GM23248 (cell line): ENCODE measurements around the gene MAN2B2. TPM values are rescaled to one million over a fixed set of nuclear protein-coding genes. Genes with fewer than 3 reads are reported as not detected.
A peak's percentile ranks its signal among the peaks of the same experiment; 100 is the strongest.

Source experiments
- DNase-seq: peaks from one replicate; pipeline ENCODE4 v3.0.0-alpha.2; 2015
- H2AFZ ChIP-seq: fragments of 200-600 bp; sonication (generic); 2 replicates; pipeline ENCODE4 v1.6.1; 2016; ENCODE audit warnings: antibody characterized with exemption
- H3F3A ChIP-seq: fragments of 200-600 bp; sonication (generic); 2 replicates; pipeline ENCODE4 v1.6.1; 2016; ENCODE audit warnings: mild to moderate bottlenecking, antibody characterized with exemption, mixed run types; ENCODE audit not compliant: insufficient read depth
- H3K27ac ChIP-seq: fragments of 200-600 bp; sonication (generic); 2 replicates; pipeline ENCODE4 v1.5.1; 2016; ENCODE audit warnings: mild to moderate bottlenecking
- H3K27me3 ChIP-seq: fragments of 200-600 bp; sonication (generic); replicated peaks from 2 replicates; pipeline ENCODE4 v1.6.1; 2016; ENCODE audit warnings: mild to moderate bottlenecking; ENCODE audit not compliant: insufficient read depth
- H3K36me3 ChIP-seq: fragments of 200-600 bp; sonication (generic); 2 replicates; pipeline ENCODE4 v1.6.1; 2016; ENCODE audit warnings: low read depth, mild to moderate bottlenecking
- H3K4me1 ChIP-seq: fragments of 200-600 bp; sonication (generic); 2 replicates; pipeline ENCODE4 v1.6.1; 2016; ENCODE audit warnings: mild to moderate bottlenecking; ENCODE audit not compliant: insufficient read depth
- H3K4me2 ChIP-seq: fragments of 200-600 bp; sonication (generic); one replicate; pipeline ENCODE4 v1.6.1; 2016; ENCODE audit warnings: mild to moderate bottlenecking; ENCODE audit not compliant: unreplicated experiment
- H3K4me3 ChIP-seq: fragments of 200-600 bp; sonication (generic); 2 replicates; pipeline ENCODE4 v1.5.1; 2016; ENCODE audit warnings: mild to moderate bottlenecking
- H3K79me2 ChIP-seq: fragments of 200-600 bp; sonication (generic); 2 replicates; pipeline ENCODE4 v1.6.1; 2016; ENCODE audit warnings: mild to moderate bottlenecking; ENCODE audit not compliant: insufficient read depth
- H3K9ac ChIP-seq: fragments of 200-600 bp; sonication (generic); 2 replicates; pipeline ENCODE4 v1.6.1; 2016; ENCODE audit warnings: mild to moderate bottlenecking
- H3K9me2 ChIP-seq: fragments of 200-600 bp; sonication (generic); 2 replicates; pipeline ENCODE4 v1.6.1; 2016; ENCODE audit warnings: mixed run types, mild to moderate bottlenecking, moderate library complexity; ENCODE audit not compliant: insufficient read depth
- H3K9me3 ChIP-seq: fragments of 200-600 bp; sonication (generic); one replicate; pipeline ENCODE4 v1.6.1; 2017; ENCODE audit warnings: low read depth
- H4K20me1 ChIP-seq: fragments of 200-600 bp; sonication (generic); 2 replicates; pipeline ENCODE4 v1.6.0; 2016; ENCODE audit not compliant: insufficient read depth
- EZH2 ChIP-seq: fragments of 200-600 bp; sonication (generic); IDR thresholded peaks from 2 replicates; pipeline ENCODE4 v1.6.1; 2018; ENCODE audit warnings: antibody characterized with exemption, mild to moderate bottlenecking; ENCODE audit not compliant: insufficient read depth, poor library complexity, severe bottlenecking
- EZH2phosphoT487 ChIP-seq: fragments of 200-600 bp; sonication (generic); IDR thresholded peaks from 2 replicates; pipeline ENCODE4 v1.6.1; 2018; ENCODE audit warnings: antibody characterized with exemption, moderate library complexity, mild to moderate bottlenecking, low read depth; ENCODE audit not compliant: insufficient read depth
- WGBS, 2 experiments: methylation state at CpG; one replicate each; pipeline ENCODE4 v1.1.6; 2015 to 2017; ENCODE audit warnings: low lambda C conversion rate in 2 of 2, low coverage in 1 of 2; ENCODE audit errors: missing lambda C conversion rate in 2 of 2; 5-methylcytosine and 5-hydroxymethylcytosine counted together
- in situ Hi-C: fragments of 300-500 bp; cut with MboI; formaldehyde crosslinking; loops from 2 replicates; pipeline ENCODE4 v1.15.0; 2020
- polyA plus RNA-seq: library from polyadenylated mRNA; unstranded; fragments of >200 nt; fragmentation: Nextera tagmentation; extraction: Ambion mirVana; gene quantifications from 2 replicates; pipeline ENCODE4 v1.2.1, GENCODE V29; 2016
- total RNA-seq: library from RNA; depleted of rRNA; stranded (reverse); fragments of >200 nt; shearing (Covaris generic); gene quantifications from 2 replicates; pipeline ENCODE4 v1.2.3, GENCODE V29; 2014

The MAN2B2 gene
- total and polyA plus RNA-seq, 2 experiments from 2014 or later: 28.7 to 40.1 TPM

- 1% methylated on average over 50 of the region's 50 CpGs for WGBS, 2 experiments
- Histone ChIP-seq H3K27me3 (no peaks in the 10 kb centered on the region), H2AFZ (peak overlapping the region; percentile 90), H3K9me3 (no peaks in the 10 kb centered on the region), H4K20me1 (peaks cover 7% of the 10 kb centered on the region; the same call in 1 of the 2 replicates), H3K4me1 (peaks cover 16% of the 10 kb centered on the region), H3K4me3 (peak overlapping the region; percentile 90), H3K27ac (peak overlapping the region; percentile 92), H3K79me2 (peaks cover 39% of the 10 kb centered on the region), H3K4me2 (peak overlapping the region; percentile 92), H3K36me3 (peaks cover 11% of the 10 kb centered on the region), H3K9me2 (no peaks in the 10 kb centered on the region), H3F3A (peaks cover 21% of the 10 kb centered on the region), H3K9ac (peak overlapping the region; percentile 94)
- in situ Hi-C loops: no loop called here
- peak; percentile 87 for DNase-seq
- TF ChIP-seq EZH2: no peak
- TF ChIP-seq EZH2phosphoT487: no peak
These were observed 66.4 kb downstream of the MAN2B2 start for GRCh38 chr4:6641164-6641970.

GRCh38 chr4:6641971-6642320, 67.0 kb downstream of the MAN2B2 start:
- Histone ChIP-seq H2AFZ (no peak overlapping the region), H3K4me3 (peak overlapping the region; percentile 90), H4K20me1 (peaks cover 7% of the 10 kb centered on the region; the same call in 1 of the 2 replicates), H3K79me2 (peaks cover 39% of the 10 kb centered on the region), H3K27ac (peak overlapping the region; percentile 92), H3K4me2 (peak overlapping the region; percentile 92), H3K36me3 (peaks cover 11% of the 10 kb centered on the region), H3K9me2 (no peaks in the 10 kb centered on the region), H3K9me3 (no peaks in the 10 kb centered on the region), H3K9ac (peak overlapping the region; percentile 94), H3K27me3 (no peaks in the 10 kb centered on the region), H3F3A (peaks cover 21% of the 10 kb centered on the region), H3K4me1 (peaks cover 16% of the 10 kb centered on the region)
- WGBS, 2 experiments: 16 to 32% methylated on average over 5 of the region's 5 CpGs
- TF ChIP-seq EZH2phosphoT487: no peak
- TF ChIP-seq EZH2: no peak
- peak; percentile 66 for DNase-seq
- in situ Hi-C loops: no loop called here

- TF ChIP-seq EZH2phosphoT487 (no peak), EZH2 (no peak)
- peaks cover 39% of the 10 kb centered on the region for H3K79me2 ChIP-seq
- H3K4me1 ChIP-seq: peaks cover 16% of the 10 kb centered on the region
- 54 to 55% methylated on average over 8 of the region's 8 CpGs for WGBS, 2 experiments
- DNase-seq: no peak
- no peak overlapping the region for H3K4me3 ChIP-seq
- H2AFZ ChIP-seq: no peak overlapping the region
- no peaks in the 10 kb centered on the region for H3K9me3 ChIP-seq
- peak overlapping the region; percentile 92; the same call in 1 of the 2 replicates for H3K27ac ChIP-seq
- H3F3A ChIP-seq: peaks cover 21% of the 10 kb centered on the region
- H3K27me3 ChIP-seq: no peaks in the 10 kb centered on the region
- H3K4me2 ChIP-seq: peak overlapping the region; percentile 92
- peaks cover 7% of the 10 kb centered on the region; the same call in 1 of the 2 replicates for H4K20me1 ChIP-seq
- H3K9me2 ChIP-seq: no peaks in the 10 kb centered on the region
- H3K36me3 ChIP-seq: peaks cover 11% of the 10 kb centered on the region
- in situ Hi-C loops: no loop called here
- H3K9ac ChIP-seq: peak overlapping the region; percentile 94; the same call in 1 of the 2 replicates
These were observed 68.3 kb downstream of the MAN2B2 start for GRCh38 chr4:6643141-6643847.

GRCh38 chr4:6644792-6645530, 70.0 kb downstream of the MAN2B2 start:
- in situ Hi-C loops: no loop called here
- no peak overlapping the region for H2AFZ ChIP-seq
- peaks cover 21% of the 10 kb centered on the region for H3F3A ChIP-seq
- H3K27ac ChIP-seq: no peak overlapping the region
- no peaks in the 10 kb centered on the region for H3K9me3 ChIP-seq
- peaks cover 11% of the 10 kb centered on the region for H3K36me3 ChIP-seq
- DNase-seq: no peak
- no peaks in the 10 kb centered on the region for H3K27me3 ChIP-seq
- H3K9ac ChIP-seq: no peak overlapping the region
- H3K79me2 ChIP-seq: peaks cover 39% of the 10 kb centered on the region
- TF ChIP-seq EZH2phosphoT487 (no peak), EZH2 (no peak)
- H3K4me3 ChIP-seq: no peak overlapping the region
- 59 to 67% methylated on average over 5 of the region's 5 CpGs for WGBS, 2 experiments
- no peak overlapping the region for H3K4me2 ChIP-seq
- peaks cover 16% of the 10 kb centered on the region for H3K4me1 ChIP-seq
- H4K20me1 ChIP-seq: peaks cover 7% of the 10 kb centered on the region; the same call in 1 of the 2 replicates
- no peaks in the 10 kb centered on the region for H3K9me2 ChIP-seq
